HEK293T (cell line): ENCODE measurements around the gene SLC25A20.

Experiments
- CTCF ChIA-PET: fragments of 350-600 bp; formaldehyde crosslinking; extraction: SDS; loops from one replicate; lab custom pipeline; 2021; ENCODE audit warnings: antibody characterized with exemption, inconsistent platforms; lab: Yijun Ruan, JAX
- POLR2A ChIA-PET: fragments of 350-600 bp; formaldehyde crosslinking; extraction: SDS; loops from one replicate; lab custom pipeline; 2020; ENCODE audit warnings: antibody characterized with exemption, inconsistent platforms; lab: Yijun Ruan, JAX
- DNase-seq: peaks from one replicate; pipeline ENCODE4 v3.0.0; 2012; ENCODE audit warnings: mixed read lengths; ENCODE audit errors: extremely low spot score
- ARNT ChIP-seq: fragments of 450-650 bp; IDR thresholded peaks from 2 replicates; pipeline ENCODE4 v1.6.1; 2017; ENCODE audit warnings: mild to moderate bottlenecking
- BHLHE40 ChIP-seq: fragments of 450-650 bp; IDR thresholded peaks from 2 replicates; pipeline ENCODE4 v1.6.1; 2016; ENCODE audit warnings: mild to moderate bottlenecking, moderate library complexity, borderline replicate concordance
- CTBP1 ChIP-seq: fragments of 450-650 bp; IDR thresholded peaks from 2 replicates; pipeline ENCODE4 v1.6.1; 2016; ENCODE audit warnings: borderline replicate concordance
- ELF4 ChIP-seq: fragments of 450-650 bp; IDR thresholded peaks from 2 replicates; pipeline ENCODE4 v1.6.1; 2017; ENCODE audit warnings: antibody characterized with exemption
- FOXA1 ChIP-seq: fragments of 450-650 bp; IDR thresholded peaks from 2 replicates; pipeline ENCODE4 v1.6.1; 2016; ENCODE audit warnings: mild to moderate bottlenecking
- FOXK2 ChIP-seq: fragments of 450-650 bp; IDR thresholded peaks from 2 replicates; pipeline ENCODE4 v1.6.1; 2016; ENCODE audit warnings: mild to moderate bottlenecking
- FOXM1 ChIP-seq: fragments of 450-650 bp; IDR thresholded peaks from 2 replicates; pipeline ENCODE4 v1.6.1; 2017; ENCODE audit warnings: mild to moderate bottlenecking, borderline replicate concordance
- HDGF ChIP-seq: fragments of 450-650 bp; IDR thresholded peaks from 2 replicates; pipeline ENCODE4 v1.6.1; 2017; ENCODE audit warnings: antibody characterized with exemption, borderline replicate concordance
- L3MBTL2 ChIP-seq: fragments of 450-650 bp; conservative IDR thresholded peaks from 2 replicates; pipeline ENCODE4 v1.6.1; 2016; ENCODE audit warnings: mild to moderate bottlenecking
- LEF1 ChIP-seq: fragments of 450-650 bp; IDR thresholded peaks from 2 replicates; pipeline ENCODE4 v1.6.1; 2017; ENCODE audit warnings: mild to moderate bottlenecking, borderline replicate concordance
- NFRKB ChIP-seq: fragments of 450-650 bp; IDR thresholded peaks from 2 replicates; pipeline ENCODE4 v1.6.1; 2016; ENCODE audit warnings: mild to moderate bottlenecking, moderate library complexity
- PKNOX1 ChIP-seq: fragments of 450-650 bp; IDR thresholded peaks from 2 replicates; pipeline ENCODE4 v1.6.1; 2016
- SP1 ChIP-seq: fragments of 450-650 bp; IDR thresholded peaks from 2 replicates; pipeline ENCODE4 v1.6.1; 2017
- SUZ12 ChIP-seq: fragments of 450-650 bp; IDR thresholded peaks from 2 replicates; pipeline ENCODE4 v1.6.1; 2016; ENCODE audit warnings: mild to moderate bottlenecking
- TARDBP ChIP-seq: fragments of 450-650 bp; IDR thresholded peaks from 2 replicates; pipeline ENCODE4 v1.6.1; 2016
- ZNF384 ChIP-seq: fragments of 450-650 bp; IDR thresholded peaks from 2 replicates; pipeline ENCODE4 v1.6.1; 2016

SLC25A20 gene

GRCh38 chr3:48881652-48882114 lies 17.0 kb downstream of the SLC25A20 start:
- TF ChIP-seq SUZ12 (no peak), TARDBP (no peak), L3MBTL2 (no peak), LEF1 (no peak), FOXM1 (no peak), HDGF (no peak), PKNOX1 (no peak), FOXA1 (no peak), BHLHE40 (no peak), CTBP1 (no peak), ZNF384 (no peak), FOXK2 (no peak), ARNT (no peak), ELF4 (no peak), SP1 (no peak), NFRKB (no peak)
- CTCF ChIA-PET = no interaction called here
- no peak for DNase-seq
- POLR2A ChIA-PET = no interaction called here

- DNase-seq = no peak
- ChIA-PET POLR2A (no interaction called here), CTCF (no interaction called here)
- TF ChIP-seq FOXA1 = no peak
- no peak for TF ChIP-seq SP1
- no peak for TF ChIP-seq NFRKB
- TF ChIP-seq SUZ12 = no peak
- TF ChIP-seq ARNT = no peak
- TF ChIP-seq ZNF384 = no peak
- TF ChIP-seq PKNOX1 = no peak
- TF ChIP-seq HDGF = no peak
- TF ChIP-seq FOXM1 = no peak
- no peak for TF ChIP-seq ELF4
- TF ChIP-seq FOXK2 = no peak
- no peak for TF ChIP-seq BHLHE40
Measured at GRCh38 chr3:48881006-48881405, 17.7 kb downstream of the SLC25A20 start.

- no peak for DNase-seq
- ChIA-PET CTCF (no interaction called here), POLR2A (no interaction called here)
- TF ChIP-seq BHLHE40 (no peak), CTBP1 (no peak), L3MBTL2 (no peak)
Measured at GRCh38 chr3:48879994-48880377, 18.7 kb downstream of the SLC25A20 start.

- ChIA-PET CTCF (no interaction called here), POLR2A (no interaction called here)
- DNase-seq = no peak
- no peak for TF ChIP-seq TARDBP
- TF ChIP-seq FOXA1 = no peak
- TF ChIP-seq L3MBTL2 = no peak
- no peak for TF ChIP-seq ZNF384
- no peak for TF ChIP-seq ARNT
- no peak for TF ChIP-seq LEF1
- no peak for TF ChIP-seq SP1
- TF ChIP-seq PKNOX1 = no peak
- TF ChIP-seq BHLHE40 = no peak
- TF ChIP-seq HDGF = no peak
- TF ChIP-seq NFRKB = no peak
- TF ChIP-seq FOXM1 = no peak
- TF ChIP-seq FOXK2 = no peak
- no peak for TF ChIP-seq CTBP1
- TF ChIP-seq ELF4 = no peak
Measured at GRCh38 chr3:48879307-48879993, 19.2 kb downstream of the SLC25A20 start.

GRCh38 chr3:48877671-48878070 lies 21.0 kb downstream of the SLC25A20 start:
- POLR2A ChIA-PET = no interaction called here
- no peak for TF ChIP-seq NFRKB
- TF ChIP-seq ZNF384 = no peak
- TF ChIP-seq ARNT = no peak
- no peak for TF ChIP-seq FOXK2
- TF ChIP-seq HDGF = no peak
- no peak for TF ChIP-seq L3MBTL2
- no peak for TF ChIP-seq LEF1
- TF ChIP-seq CTBP1 = no peak
- TF ChIP-seq PKNOX1 = no peak
- TF ChIP-seq BHLHE40 = no peak
- TF ChIP-seq FOXA1 = no peak
- no peak for TF ChIP-seq SP1
- TF ChIP-seq FOXM1 = no peak
- TF ChIP-seq ELF4 = no peak
- no peak for TF ChIP-seq SUZ12
- DNase-seq = no peak

More at GRCh38 chr3:48877671-48878070, 21.0 kb downstream of the SLC25A20 start:
- CTCF ChIA-PET = no interaction called here
